Fibroblast of peridontal ligament (primary cell): ENCODE results near the gene RNU6-1.

Source experiments
- DNase-seq: peaks from one replicate; pipeline ENCODE4 v3.0.0-alpha.2; 2010; ENCODE audit errors: extremely low read depth

The RNU6-1 gene

DNA sequence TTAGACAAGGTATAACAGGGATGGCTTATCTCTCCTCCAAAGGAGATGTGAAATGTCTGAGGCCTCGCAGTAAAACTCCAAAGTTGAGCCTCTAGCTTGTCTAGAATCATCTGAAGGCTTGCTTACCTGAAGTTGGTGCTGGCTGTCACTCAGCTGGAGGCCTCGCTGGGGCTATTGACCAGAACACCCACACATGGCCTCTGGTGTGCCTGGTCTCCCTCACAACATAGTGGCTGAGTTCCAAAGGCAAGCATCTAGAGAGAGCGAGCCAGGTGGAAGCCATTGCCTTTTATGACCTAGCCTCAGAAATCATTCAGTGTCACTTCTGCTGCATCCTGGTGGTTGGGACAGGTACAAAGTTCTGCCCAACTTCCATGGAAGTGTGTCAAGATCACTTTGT, 17.4 kb upstream of the RNU6-1 start:
- no peak for DNase-seq

DNA sequence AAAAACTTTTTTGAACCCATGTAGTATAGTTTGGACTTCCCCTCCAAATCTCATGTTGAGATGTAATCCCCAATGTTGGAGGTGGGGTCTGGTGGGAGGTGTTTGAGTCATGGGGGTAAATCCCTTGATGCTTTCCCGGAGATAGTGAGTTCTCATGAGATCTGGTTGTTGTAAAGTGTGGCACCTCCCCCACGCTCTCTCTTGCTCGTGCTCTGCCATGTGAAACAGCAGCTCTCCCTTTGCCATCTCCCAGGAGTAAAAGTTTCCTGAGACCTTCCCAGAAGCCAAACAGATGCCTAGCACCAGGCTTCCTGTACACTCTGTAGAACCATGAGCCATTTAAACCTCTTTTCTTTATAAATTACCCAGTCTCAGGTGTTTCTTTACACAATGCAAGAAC, 16.0 kb upstream of the RNU6-1 start:
- no peak for DNase-seq

DNA sequence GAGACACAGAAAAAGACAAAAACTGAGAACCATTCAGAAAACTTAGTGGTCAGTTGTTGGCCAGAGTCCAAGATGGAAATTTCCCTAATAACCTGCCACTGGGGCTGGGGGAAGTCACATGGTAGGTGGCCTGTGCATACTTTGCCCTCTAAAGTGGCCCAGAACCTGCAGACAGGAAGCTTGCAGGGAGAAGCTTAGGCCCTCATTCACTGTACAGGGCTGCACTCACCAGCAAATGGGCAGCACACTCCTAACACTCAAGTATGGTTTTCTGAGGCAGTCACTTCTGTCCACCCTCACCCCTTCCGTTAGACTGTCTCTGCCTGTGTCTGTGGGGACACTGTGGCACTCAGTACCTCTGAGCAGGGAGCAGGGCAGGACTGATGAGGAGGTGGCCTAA, 14.5 kb upstream of the RNU6-1 start:
- no peak for DNase-seq

DNA sequence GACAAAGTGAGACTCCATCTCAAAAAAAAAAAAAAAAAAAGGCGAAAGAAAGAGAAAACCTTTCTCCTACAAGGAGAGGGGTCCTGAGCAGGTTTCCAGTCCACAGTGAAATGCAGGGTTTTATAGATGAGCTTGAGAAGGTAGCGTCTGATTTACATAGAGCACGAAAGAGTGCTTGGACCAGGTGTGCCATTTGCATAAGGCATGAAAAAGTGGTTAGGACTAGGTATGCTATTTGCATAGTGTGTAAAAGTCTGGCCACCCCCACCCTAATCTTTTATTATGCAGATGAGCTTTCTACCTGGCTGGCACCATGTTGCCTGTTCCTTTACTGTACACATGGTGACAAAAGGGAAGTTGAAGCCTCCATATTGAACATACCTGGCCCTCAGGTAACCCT, 13.6 kb upstream of the RNU6-1 start:
- no peak for DNase-seq

DNA sequence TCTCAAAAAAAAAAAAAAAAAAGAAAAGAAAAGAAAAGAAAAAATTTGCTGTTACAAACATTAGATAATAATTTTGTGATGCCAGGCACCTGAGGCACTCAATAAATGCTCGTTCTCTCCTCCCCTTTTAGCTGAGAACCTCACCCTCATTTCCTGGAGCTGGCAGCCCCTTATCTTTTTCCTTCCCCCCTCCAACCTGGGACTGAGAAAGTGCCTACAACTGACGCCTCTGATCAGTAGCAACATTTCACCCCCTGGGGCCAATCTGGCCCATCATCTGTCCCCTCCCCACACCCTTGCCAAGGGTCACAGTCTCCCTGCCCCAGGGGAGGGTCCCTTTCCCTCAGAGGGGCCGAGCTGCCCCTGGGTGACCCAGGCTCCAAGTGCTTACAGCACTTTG, 12.6 kb upstream of the RNU6-1 start:
- no peak for DNase-seq

DNA sequence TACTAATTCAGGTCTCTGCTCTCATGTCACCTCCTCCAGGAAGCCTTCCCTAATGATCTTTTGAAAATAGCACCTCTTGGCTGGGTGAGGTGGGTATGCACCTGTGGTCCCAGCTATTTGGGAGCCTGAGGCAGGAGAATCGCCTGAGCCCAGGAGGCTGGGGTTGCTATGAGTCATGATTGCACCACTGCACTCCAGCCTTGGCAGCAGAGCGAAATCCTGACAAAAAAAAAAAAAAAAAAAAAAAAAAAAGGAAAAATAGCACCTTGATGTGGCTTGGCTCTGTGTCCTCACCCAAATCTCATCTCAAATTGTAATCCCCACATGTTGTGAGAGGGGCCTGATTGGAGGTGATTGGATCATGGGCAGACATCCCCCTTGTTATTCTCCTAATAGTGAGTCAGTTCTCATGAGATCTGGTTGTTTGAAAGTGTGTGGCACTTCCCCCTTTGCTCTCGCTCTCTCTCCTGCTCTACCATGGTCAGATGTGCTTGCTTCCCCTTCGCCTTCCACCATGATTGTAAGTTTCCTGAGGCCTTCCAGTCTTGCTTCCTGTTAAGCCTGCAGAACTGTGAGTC, 11.2 kb upstream of the RNU6-1 start:
- DNase-seq: no peak

DNA sequence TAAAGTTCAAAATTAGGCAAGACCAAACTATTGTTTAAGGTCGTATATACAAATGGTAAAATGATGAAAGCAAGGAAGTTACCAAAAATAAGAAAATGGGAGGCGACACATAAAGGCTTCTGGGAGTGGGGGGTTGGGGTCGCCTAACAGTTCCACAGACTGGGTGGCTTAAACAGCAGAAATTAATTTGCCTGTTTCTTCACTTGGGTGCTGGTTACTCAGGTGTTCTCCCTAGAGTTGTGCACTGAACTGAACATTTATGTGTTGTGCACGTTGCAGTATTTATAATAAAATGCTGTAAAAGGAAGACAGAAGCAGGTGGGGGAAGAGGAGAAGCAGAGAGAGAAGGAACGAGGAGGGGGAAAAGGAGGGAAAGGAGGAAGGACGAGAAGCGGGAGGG, 10.5 kb upstream of the RNU6-1 start:
- DNase-seq: no peak

DNA sequence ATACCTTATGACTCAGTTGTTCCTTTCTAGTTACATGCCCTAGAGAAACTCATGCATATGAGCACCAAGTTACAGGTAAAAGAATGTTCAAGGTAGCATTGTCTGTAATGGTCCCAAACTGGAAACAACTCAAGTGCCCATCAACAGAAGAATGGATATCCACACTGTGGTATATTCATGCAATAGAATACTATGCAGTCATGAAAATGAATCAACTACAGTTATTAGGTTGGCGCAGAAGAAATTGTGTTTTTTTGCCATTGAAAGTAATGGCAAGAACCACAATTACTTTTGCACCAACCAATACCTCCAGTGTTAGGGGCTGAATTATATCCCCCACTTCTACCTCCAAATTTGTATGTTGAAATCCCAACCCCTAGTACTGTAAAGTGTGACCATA, 9.7 kb upstream of the RNU6-1 start:
- no peak for DNase-seq

DNA sequence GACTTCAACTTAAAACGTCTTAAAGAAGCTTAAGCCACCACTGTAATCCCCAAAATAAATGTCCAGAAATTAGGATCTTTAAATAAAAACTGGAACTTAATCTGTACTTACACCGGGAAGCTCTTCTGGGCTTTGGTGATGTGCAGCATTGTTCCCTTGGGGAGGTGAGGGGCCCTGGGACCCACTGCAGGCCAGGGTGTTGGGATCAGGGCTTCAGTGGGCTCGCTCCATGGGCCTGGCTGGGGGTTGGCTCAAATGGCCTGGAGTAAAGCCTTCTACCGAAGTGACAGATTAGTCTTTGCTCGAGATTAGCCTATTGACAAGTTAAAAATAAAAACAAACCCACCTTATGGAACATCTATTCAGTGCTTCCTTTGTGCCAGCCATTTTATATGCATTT, 6.1 kb upstream of the RNU6-1 start:
- DNase-seq: no peak

DNA sequence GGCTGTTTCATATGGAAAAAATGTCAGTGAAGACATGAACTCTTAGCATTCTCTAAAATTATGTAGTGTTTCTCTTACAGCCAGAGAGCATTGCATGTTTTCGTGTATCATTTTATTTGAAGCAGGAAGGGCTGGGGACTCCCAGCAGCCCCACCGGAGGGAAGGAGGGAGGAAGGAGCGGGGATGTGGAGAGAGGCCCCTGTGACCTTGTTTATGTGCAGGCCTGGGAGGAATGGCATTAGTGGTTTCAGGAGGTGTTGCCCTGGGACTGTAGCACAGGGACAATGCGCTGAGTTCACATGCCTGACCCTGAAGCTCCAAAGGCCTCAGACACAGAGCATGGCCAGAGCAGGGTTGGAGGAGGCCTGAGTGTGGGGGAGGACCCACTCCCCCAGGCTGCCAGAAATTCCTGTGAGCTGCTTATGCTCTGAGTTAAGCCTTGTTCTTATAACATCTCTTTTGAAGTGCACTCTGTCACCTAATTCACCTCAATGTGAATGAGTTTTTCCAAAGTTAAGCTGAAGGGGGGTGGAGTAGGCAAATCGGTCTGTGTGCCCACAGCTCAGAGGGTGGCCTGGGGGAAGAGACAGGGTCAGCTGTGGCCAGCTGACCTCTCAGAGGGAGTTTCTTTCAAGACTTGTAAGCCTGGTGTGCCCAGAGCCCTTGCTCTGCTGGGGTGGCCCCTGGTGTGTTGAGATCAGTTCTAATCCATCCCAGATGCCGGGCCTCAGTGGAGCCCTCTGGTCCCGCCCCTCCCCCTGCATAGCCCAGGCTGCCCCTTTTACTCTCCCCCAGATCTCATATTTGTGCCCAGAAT, 3.9 kb upstream of the RNU6-1 start:
- no peak for DNase-seq

DNA sequence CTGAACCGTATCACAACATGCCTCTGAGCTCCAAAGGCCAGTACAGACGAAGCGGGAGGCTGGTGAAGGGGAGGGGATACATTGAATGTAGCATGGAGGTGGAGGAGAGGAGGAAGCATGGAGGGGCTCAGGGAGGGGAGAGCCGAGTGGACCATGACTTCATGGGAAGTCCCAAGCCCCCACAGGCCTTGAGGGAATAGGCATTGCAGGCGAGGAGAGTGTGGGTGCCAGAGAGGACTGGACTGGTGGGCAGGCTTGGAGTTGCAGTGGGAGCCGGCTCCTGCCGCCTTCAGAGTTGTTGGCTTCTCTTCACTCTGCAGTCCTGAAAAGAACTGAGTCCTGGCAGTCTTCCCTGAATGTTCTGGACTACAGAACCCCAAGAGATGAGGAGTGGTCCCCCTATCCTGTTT, 3.3 kb upstream of the RNU6-1 start:
- DNase-seq: no peak

DNA sequence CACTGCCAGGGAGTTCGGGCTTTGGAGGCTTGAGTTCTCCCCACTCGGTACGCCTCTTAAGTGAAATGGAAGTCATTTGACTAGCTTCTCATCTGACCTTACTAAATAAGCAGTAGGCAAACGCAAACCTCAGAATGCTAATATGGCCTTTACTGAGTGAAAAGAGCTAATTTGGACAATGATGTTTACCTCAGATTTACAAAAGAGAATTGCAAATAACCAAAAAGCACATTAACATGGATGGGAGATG, 1.6 kb upstream of the RNU6-1 start:
- DNase-seq: no peak

DNA sequence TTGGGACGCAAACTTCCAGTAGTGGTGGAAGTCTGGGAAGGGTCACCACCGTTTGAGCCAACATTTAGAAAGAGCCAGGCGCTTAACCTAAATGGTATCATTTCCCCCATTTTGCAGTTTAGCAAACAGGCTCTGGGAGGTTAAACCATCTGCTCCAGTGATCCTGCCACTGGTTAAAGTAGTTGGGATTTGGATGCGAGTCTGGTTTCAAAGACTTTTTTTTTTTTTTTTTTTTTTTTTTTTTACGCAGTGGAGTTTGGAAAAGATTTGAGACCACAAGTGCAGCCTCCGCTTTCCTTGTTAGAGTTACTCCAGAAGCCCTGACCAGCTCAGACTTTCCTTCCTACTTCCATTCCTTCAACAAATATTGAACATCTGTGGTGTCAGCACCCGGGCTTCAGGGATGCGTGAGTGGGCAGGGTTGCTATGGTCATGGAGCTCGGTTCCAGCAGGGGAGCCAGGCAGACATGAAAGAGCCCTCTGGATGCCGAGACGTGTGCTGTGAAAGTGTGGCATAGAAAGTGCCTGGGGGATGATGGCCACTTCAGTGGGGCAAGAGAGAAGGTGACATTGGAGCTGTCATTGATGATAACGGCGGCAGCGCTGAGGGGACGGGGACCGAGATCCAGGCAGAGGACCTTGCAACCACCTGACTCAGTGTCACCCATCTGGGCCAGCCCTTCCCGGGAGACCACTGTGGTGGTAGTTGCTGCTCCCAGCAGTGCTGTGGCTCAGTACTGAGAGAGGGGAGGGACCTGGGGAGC, 1.1 kb upstream of the RNU6-1 start:
- peak; percentile 61 for DNase-seq

DNA sequence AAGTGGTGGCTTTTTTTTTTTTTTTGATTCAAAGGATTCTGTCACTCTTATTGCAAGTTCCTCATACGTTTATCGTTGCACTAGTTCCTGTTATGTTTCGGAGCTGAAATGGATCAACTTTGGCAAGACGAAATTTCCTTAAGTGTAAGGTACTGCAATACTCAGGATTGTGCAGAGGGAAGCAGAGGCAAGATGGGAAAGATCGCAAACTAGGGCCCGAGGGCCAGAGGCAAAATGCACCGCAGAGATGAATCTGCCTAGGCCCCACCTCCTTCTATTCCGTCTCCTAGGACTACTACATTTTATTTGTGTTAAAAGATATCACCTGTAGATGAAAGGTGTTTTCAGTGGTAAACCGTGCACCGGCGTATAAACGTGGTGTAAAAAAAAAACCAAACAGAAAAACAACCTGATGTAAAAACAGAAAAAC, 331 bp downstream of the RNU6-1 start:
- peak; percentile 59 for DNase-seq

DNA sequence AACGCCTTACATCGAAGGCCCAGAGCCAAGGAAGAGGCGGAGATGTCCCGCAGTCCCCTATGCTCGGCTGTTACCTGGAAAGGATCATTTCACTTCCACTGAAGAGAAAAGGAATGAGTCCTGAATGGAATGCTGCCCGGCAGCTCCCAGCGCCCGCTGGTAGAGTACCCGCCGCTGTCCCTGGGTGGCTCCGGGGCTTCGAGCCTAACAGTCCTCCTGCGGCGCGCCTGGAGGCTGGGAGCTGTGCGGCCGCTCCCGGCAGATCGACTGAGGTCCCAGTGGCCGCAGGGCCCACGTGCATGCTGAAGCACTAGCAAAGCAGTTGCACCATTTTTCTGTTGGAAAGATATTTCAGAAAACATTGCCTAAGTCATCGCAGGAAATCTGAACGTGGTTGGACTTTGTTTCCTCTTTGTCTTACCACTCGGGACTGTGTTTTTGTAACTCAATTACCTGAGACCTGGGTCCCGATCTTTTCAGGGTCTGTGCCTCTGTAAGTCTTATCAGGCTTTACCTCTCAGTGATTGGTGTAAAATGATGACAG, 984 bp downstream of the RNU6-1 start:
- DNase-seq: no peak

DNA sequence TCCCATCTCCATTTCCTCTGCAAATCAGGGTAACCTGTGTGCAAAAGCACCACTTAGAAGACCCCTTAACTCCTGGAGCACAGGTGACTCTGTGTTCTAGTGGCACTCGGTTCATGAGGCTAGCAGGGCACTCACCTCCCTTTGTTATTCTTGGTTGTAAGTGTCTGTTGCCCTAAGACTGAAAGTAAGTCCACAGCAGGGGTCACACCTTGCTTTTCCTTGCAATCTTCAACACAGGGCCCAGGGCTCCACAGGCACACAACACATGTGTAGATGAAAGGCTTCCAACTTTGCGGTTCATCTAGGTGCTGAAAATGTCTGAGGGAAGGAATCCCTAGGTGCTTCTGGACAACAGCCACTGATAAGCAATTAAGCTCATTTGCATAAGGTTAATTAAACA, 2.9 kb downstream of the RNU6-1 start:
- no peak for DNase-seq

DNA sequence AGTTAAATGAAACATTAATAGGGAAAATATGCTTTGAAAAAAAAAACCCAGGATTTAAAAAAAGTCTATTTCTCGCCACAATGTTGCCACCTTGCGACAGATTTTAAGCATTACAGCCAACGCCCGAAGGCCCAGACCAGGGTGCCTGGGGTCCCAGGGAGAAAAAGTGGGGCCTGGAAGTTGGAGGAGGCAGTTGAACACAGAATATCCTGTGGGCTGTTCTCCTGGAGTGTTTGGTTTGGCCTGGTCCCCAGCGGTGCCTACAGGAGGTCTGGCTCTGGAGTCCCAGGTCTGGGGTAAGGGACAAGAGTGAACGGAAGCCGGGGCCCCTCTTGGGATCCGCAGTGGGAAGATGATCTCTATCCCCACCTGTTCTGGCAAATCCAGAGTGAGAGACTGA, 3.4 kb downstream of the RNU6-1 start:
- DNase-seq: peak; percentile 63

DNA sequence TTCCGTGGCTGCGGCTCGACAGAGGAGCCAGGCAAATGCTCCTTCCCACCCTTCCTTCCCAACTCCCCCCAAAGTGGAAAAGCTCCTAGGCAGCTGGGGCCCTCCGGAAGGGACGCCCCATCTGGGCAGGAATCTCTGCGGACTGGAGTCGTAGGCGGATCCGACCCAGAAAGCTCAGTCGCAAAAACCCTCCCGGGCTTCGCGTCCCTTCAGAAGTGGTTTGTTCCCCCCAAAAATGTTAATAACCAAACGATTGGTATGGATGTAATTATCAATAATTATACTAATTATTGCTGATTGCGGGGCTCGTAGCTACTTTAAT, 3.8 kb downstream of the RNU6-1 start:
- DNase-seq: no peak

DNA sequence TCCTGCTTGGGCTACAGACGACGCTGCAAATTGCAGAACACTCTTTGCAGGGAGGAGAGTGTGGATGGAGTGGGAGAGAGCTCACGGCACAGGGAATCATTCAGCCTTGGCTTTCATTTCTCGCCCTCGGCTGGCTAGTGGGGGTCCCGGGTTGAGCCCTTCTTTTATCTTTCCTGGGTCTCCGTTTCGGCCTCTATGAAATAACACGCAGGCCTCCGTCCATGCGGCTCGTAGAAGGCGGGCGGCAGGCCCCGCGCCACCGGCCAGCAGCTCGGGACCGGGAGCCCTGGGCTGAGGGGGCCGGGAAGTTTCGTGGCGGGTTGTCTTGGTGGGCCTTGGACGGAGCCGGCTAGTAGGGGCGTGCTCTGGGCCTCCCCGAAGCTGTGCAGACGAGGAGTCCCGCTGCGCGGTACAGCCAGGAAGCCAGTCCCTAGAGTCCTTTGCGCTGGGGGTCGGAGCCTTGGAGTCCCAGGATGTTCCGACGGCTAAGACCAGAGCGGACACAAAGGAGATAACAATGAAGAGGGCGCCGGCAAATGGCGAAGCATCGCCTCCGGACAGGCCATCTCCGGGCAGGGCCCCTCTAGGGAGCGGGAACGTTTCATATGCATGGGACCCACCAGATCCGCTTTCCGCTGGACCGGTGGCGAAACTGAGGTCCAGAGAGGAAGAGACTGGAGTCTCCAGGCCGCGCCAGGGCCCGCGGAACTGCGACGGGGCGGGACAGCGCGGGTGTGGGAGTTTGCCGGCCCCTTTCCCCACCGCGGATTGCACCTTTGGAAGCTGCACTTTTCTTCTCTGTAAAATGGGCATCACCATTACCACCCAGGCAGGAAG, 4.3 kb downstream of the RNU6-1 start:
- DNase-seq: no peak

DNA sequence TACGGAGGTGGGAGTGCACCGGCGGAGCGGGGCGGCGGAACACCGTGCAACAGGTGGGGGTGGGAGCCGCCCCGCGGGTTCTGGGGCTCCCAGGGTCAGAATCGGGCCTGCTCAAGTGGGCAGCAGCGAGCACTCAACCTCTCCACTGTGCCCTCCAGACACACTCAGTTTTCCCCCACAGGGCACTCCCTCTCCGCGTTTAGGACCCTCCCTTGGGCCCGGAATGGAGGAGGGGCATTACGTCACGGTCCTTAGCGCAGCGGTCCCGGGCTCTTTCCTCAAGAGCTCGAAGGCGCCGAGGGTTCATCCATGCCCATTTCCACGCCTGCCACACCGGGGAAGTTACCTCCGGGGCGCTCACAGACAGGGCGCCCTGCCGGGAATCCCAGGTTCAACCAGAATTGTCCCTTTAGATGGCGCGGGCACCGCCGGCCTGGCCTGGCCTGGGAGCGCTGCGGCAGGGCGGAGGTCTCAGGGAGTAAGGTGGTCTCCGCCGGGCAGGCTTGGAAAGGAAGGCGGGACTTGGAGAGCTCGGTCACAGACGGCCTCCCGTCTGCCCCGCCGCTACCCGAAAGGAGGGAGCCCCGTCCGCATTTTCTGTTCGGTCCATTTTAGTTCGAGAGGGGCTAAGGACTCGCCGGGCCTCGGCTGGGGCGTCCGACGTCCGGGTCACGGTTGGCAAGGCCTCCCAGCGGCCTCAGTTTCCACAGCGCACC, 5.1 kb downstream of the RNU6-1 start:
- no peak for DNase-seq

DNA sequence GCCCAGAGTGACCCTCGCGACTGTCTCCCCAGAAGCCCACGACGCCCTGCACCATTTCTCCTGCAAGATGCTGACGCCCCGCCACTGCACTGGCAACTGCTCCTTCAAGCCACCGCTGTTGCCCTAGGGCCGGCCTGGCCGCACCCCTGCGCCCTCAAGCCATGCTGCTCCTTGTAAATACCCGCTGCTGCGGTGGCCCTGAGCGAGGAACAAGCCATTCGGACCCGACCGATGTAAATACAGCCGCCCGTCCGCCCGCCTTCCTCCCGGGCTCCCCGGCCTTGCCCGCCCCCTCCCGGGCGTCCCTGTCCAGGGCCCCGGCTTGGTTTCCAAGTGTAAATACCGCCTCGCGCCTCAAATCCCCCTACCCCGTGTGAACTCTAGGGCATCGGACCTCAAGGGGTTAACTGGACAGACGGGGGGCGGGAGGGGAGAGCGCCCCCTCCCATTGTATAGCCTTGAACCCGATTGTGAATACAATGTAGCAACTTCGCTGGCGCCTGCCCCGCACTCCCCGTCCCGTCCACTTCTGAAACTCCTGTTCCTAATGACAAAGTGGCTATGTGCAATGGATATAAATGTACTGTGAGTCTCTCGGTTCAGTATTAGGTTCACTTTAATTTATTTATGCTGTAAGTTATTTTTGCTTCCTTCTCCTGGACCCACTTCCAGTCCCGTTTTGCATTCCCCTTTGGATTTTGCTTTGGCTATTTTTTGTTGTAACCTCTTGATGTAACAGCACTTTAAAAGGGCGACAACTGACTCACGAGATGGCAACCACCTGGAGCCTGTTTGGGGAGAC, 5.9 kb downstream of the RNU6-1 start:
- DNase-seq: no peak
